SK-N-SH (cell line): ENCODE measurements around the gene SEMA3A. TPM values are rescaled to one million over a fixed set of nuclear protein-coding genes. Genes with fewer than 3 reads are reported as not detected.
A peak's percentile ranks its signal among the peaks of the same experiment; 100 is the strongest.

Experiments
- CTCF ChIA-PET: fragments of 300-600, 350-600 bp; formaldehyde crosslinking; extraction: SDS; loops from one replicate; lab custom pipeline; 2021; lab: Yijun Ruan, JAX
- POLR2A ChIA-PET: fragments of 350-600 bp; sonication (Branson Sonifier 250); formaldehyde crosslinking; extraction: SDS; loops from one replicate; lab custom pipeline; 2020; ENCODE audit warnings: antibody characterized with exemption, inconsistent platforms; lab: Yijun Ruan, JAX
- DNase-seq: peaks from one replicate; pipeline ENCODE4 v3.0.0; 2012
- H2AFZ ChIP-seq: fragments of 200-600 bp; sonication (generic); 2 replicates; pipeline ENCODE4 v1.8.1; 2016; ENCODE audit warnings: antibody characterized with exemption, mild to moderate bottlenecking, low read depth
- H3F3A ChIP-seq: fragments of 200-600 bp; sonication (generic); replicated peaks from 2 replicates; pipeline ENCODE3; 2016; ENCODE audit warnings: antibody characterized with exemption, mild to moderate bottlenecking; ENCODE audit not compliant: insufficient read depth
- H3K27ac ChIP-seq, 2 experiments: fragments of 200-500 bp in 1 of 2; fragments of 200-600 bp in 1 of 2; sonication (Bioruptor generic) in 1 of 2; sonication (generic), shearing (Covaris generic) in 1 of 2; 2 replicates each; pipeline versions ENCODE4 v1.5.1 to v1.6.1; 2014 to 2016; ENCODE audit warnings: low read depth in 2 of 2, inconsistent platforms in 1 of 2, low read length in 1 of 2, mild to moderate bottlenecking in 1 of 2, mixed read lengths in 1 of 2
- H3K27me3 ChIP-seq: fragments of 200-600 bp; sonication (generic), shearing (Covaris generic); 2 replicates; pipeline ENCODE4 v1.6.1; 2016; ENCODE audit warnings: mixed run types; ENCODE audit not compliant: insufficient read depth
- H3K36me3 ChIP-seq, 2 experiments: fragments of 200-500 bp in 1 of 2; fragments of 200-600 bp in 1 of 2; sonication (Bioruptor generic) in 1 of 2; sonication (generic) in 1 of 2; replicated peaks in 1 of 2; 2 replicates each; pipeline versions ENCODE3 to v1.5.1; 2014 to 2016; ENCODE audit warnings: low read length in 1 of 2, mild to moderate bottlenecking in 1 of 2; ENCODE audit not compliant: insufficient read depth in 2 of 2, control insufficient read depth in 1 of 2
- H3K4me1 ChIP-seq, 2 experiments: fragments of 200-500 bp in 1 of 2; fragments of 200-600 bp in 1 of 2; sonication (Bioruptor generic) in 1 of 2; sonication (generic), shearing (Covaris generic) in 1 of 2; 2 replicates each; pipeline versions ENCODE4 v1.5.1 to v1.6.1; 2014 to 2016; ENCODE audit warnings: low read depth in 1 of 2, low read length in 1 of 2, mixed run types in 1 of 2; ENCODE audit not compliant: insufficient read depth in 2 of 2, control insufficient read depth in 1 of 2
- H3K4me2 ChIP-seq: fragments of 200-600 bp; sonication (generic), shearing (Covaris generic); 2 replicates; pipeline ENCODE4 v1.6.1; 2017; ENCODE audit warnings: mixed run types
- H3K4me3 ChIP-seq, 2 experiments: fragments of 200-500 bp in 1 of 2; fragments of 200-600 bp in 1 of 2; sonication (Bioruptor generic) in 1 of 2; sonication (generic), shearing (Covaris generic) in 1 of 2; 2 replicates each; pipeline versions ENCODE4 v1.5.1 to v1.8.1; 2014 to 2016; ENCODE audit warnings: low read depth in 2 of 2, inconsistent platforms in 1 of 2, low read length in 1 of 2, mild to moderate bottlenecking in 1 of 2, mixed read lengths in 1 of 2, moderate library complexity in 1 of 2
- H3K79me2 ChIP-seq: fragments of 200-600 bp; sonication (generic); 2 replicates; pipeline ENCODE4 v1.8.1; 2017; ENCODE audit warnings: mild to moderate bottlenecking; ENCODE audit not compliant: insufficient read depth
- H3K9ac ChIP-seq: fragments of 200-600 bp; sonication (generic); 2 replicates; pipeline ENCODE4 v1.6.1; 2017; ENCODE audit warnings: mixed run types
- H3K9me2 ChIP-seq: fragments of 200-600 bp; sonication (generic); 2 replicates; pipeline ENCODE4 v1.6.1; 2017; ENCODE audit warnings: mixed run types
- H3K9me3 ChIP-seq: fragments of 200-600 bp; sonication (generic); 2 replicates; pipeline ENCODE4 v1.6.1; 2017; ENCODE audit warnings: mixed run types, mild to moderate bottlenecking, moderate library complexity
- H4K20me1 ChIP-seq: fragments of 200-600 bp; sonication (generic); 2 replicates; pipeline ENCODE4 v1.6.1; 2017; ENCODE audit warnings: mild to moderate bottlenecking, mixed run types; ENCODE audit not compliant: insufficient read depth
- ELF1 ChIP-seq: IDR thresholded peaks from 2 replicates; pipeline ENCODE4 v1.4.0; 2012
- EP300 ChIP-seq, 2 experiments: IDR thresholded peaks; 2 replicates each; pipeline versions ENCODE4 v1.4.0 to v1.6.1; 2012; ENCODE audit warnings: borderline replicate concordance in 1 of 2, low read depth in 1 of 2, low read length in 1 of 2
- EZH2phosphoT487 ChIP-seq: fragments of 200-600 bp; sonication (generic); IDR thresholded peaks from 2 replicates; pipeline ENCODE4 v1.6.1; 2017; ENCODE audit warnings: low read depth, mixed run types, mild to moderate bottlenecking, antibody characterized with exemption, moderate library complexity, borderline replicate concordance
- FOSL2 ChIP-seq: IDR thresholded peaks from 2 replicates; pipeline ENCODE4 v1.4.0; 2012; ENCODE audit warnings: low read depth, mild to moderate bottlenecking, moderate library complexity, borderline replicate concordance
- FOXJ3 ChIP-seq: sonication (generic); formaldehyde crosslinking; IDR thresholded peaks from 2 replicates; pipeline ENCODE4 v1.5.1; 2020; ENCODE audit warnings: mild to moderate bottlenecking, missing genetic modification reagents
- FOXM1 ChIP-seq: IDR thresholded peaks from 2 replicates; pipeline ENCODE4 v1.4.0; 2012; ENCODE audit warnings: low read depth, mild to moderate bottlenecking
- MAX ChIP-seq: IDR thresholded peaks from 2 replicates; pipeline ENCODE4 v1.4.0; 2012; ENCODE audit warnings: low read depth
- MEF2A ChIP-seq: IDR thresholded peaks from 2 replicates; pipeline ENCODE4 v1.4.0; 2012; ENCODE audit warnings: low read depth, borderline replicate concordance
- NRF1 ChIP-seq: IDR thresholded peaks from 2 replicates; pipeline ENCODE4 v1.6.1; 2012; ENCODE audit warnings: low read depth, mild to moderate bottlenecking, low read length
- PBX3 ChIP-seq: IDR thresholded peaks from 2 replicates; pipeline ENCODE4; 2012
- POLR2AphosphoS5 ChIP-seq: IDR thresholded peaks from 2 replicates; pipeline ENCODE4 v1.6.1; 2012; ENCODE audit warnings: low read depth, low read length
- RCOR1 ChIP-seq: fragments of 150-350 bp; IDR thresholded peaks from 2 replicates; pipeline ENCODE4 v1.6.1; 2017; ENCODE audit warnings: antibody characterized with exemption, low read length
- RFX5 ChIP-seq: IDR thresholded peaks from 2 replicates; pipeline ENCODE4 v1.6.1; 2012; ENCODE audit warnings: mild to moderate bottlenecking, improper control_type of control experiment, low read length
- RXRA ChIP-seq: IDR thresholded peaks from 2 replicates; pipeline ENCODE4 v1.4.0; 2012; ENCODE audit warnings: low read depth, mild to moderate bottlenecking, borderline replicate concordance
- SIN3A ChIP-seq: IDR thresholded peaks from 2 replicates; pipeline ENCODE4 v1.6.1; 2012; ENCODE audit warnings: low read depth, mild to moderate bottlenecking, low read length, moderate library complexity, borderline replicate concordance
- SMC3 ChIP-seq: IDR thresholded peaks from 2 replicates; pipeline ENCODE4 v1.6.1; 2012; ENCODE audit warnings: low read depth, low read length, improper control_type of control experiment
- TAF1 ChIP-seq: IDR thresholded peaks from 2 replicates; pipeline ENCODE4 v1.6.1; 2012; ENCODE audit warnings: low read depth, mild to moderate bottlenecking, low read length, moderate library complexity, borderline replicate concordance
- WGBS: methylation state at CpG from one replicate; pipeline ENCODE4 v1.1.6; 2017; ENCODE audit warnings: low lambda C conversion rate; 5-methylcytosine and 5-hydroxymethylcytosine counted together
- polyA plus RNA-seq, 3 experiments: library from polyadenylated mRNA; depleted of rRNA; stranded (reverse); fragments of >200 nt; gene quantifications; 2 replicates each; pipeline ENCODE4 v1.2.3, GENCODE V29; 2012
- TF ChIP-seq, protein P1 (sequence below): IDR thresholded peaks from 2 replicates; pipeline ENCODE4 v1.4.0; 2012; ENCODE audit warnings: low read depth, borderline replicate concordance

Gene SEMA3A
- polyA plus RNA-seq, 1 of the 3 experiments (the other 2 are of a cell fraction) = 15.9 TPM

- no peaks in the 10 kb centered on the region for H3K9me2 ChIP-seq
- H3K79me2 ChIP-seq = no peaks in the 10 kb centered on the region
- H3K4me2 ChIP-seq = peak overlapping the region; percentile 9; the same call in 1 of the 2 replicates
- ChIA-PET POLR2A (no interaction called here), CTCF (interaction anchor here (1.2 to 1.8 kb wide), 4 partner anchors 9 to 226 kb away, joined by 3 to 6 read pairs (median 3); no protein-coding TSS in a partner anchor)
- no peak overlapping the region for H3K9ac ChIP-seq
- no peaks in the 10 kb centered on the region for H3F3A ChIP-seq
- TF ChIP-seq TAF1 (no peak), PBX3 (no peak), SIN3A (no peak), FOXM1 (no peak), RFX5 (no peak), EP300 (IDR thresholded peaks at IDR 0.05; ENCODE audit: borderline replicate concordance in 1 of 2, low read depth in 1 of 2, low read length in 1 of 2) (no peak), RXRA (no peak), NRF1 (no peak), SMC3 (no peak)
- no peaks in the 10 kb centered on the region for H3K36me3 ChIP-seq
- peaks cover 2 to 17% of the 10 kb centered on the region in 2 experiments; a peak in 2 of 4 replicates for H3K4me1 ChIP-seq
- no peaks in the 10 kb centered on the region for H4K20me1 ChIP-seq
- H3K4me3 ChIP-seq = no peak overlapping the region
- H3K27me3 ChIP-seq = no peaks in the 10 kb centered on the region
- no peaks in the 10 kb centered on the region for H3K9me3 ChIP-seq
- DNase-seq = no peak
- peak overlapping the region; percentile 4; the same call in 1 of the 2 replicates for H2AFZ ChIP-seq
- H3K27ac ChIP-seq = no peak overlapping the region
Measured at GRCh38 chr7:84162125-84162524, 32.5 kb downstream of the SEMA3A start.

GRCh38 chr7:84161398-84161797 is 33.2 kb downstream of the SEMA3A start:
- no peaks in the 10 kb centered on the region for H3K79me2 ChIP-seq
- H3F3A ChIP-seq = no peaks in the 10 kb centered on the region
- no peak overlapping the region for H2AFZ ChIP-seq
- no peaks in the 10 kb centered on the region for H3K9me2 ChIP-seq
- peaks cover 2 to 21% of the 10 kb centered on the region in 2 experiments; a peak in 2 of 4 replicates for H3K4me1 ChIP-seq
- no peaks in the 10 kb centered on the region for H3K36me3 ChIP-seq
- no peak overlapping the region for H3K4me3 ChIP-seq
- ChIA-PET POLR2A (no interaction called here), CTCF (interaction anchor here (1.2 to 1.6 kb wide), 2 partner anchors 11 to 27 kb away, joined by 3 read pairs; no protein-coding TSS in a partner anchor)
- no peak for TF ChIP-seq ELF1
- no peak for TF ChIP-seq MAX
- TF ChIP-seq RXRA = no peak
- TF ChIP-seq FOSL2 = no peak
- no peak for TF ChIP-seq POLR2AphosphoS5
- TF ChIP-seq SIN3A = no peak
- TF ChIP-seq FOXM1 = no peak
- TF ChIP-seq, protein P1, sequence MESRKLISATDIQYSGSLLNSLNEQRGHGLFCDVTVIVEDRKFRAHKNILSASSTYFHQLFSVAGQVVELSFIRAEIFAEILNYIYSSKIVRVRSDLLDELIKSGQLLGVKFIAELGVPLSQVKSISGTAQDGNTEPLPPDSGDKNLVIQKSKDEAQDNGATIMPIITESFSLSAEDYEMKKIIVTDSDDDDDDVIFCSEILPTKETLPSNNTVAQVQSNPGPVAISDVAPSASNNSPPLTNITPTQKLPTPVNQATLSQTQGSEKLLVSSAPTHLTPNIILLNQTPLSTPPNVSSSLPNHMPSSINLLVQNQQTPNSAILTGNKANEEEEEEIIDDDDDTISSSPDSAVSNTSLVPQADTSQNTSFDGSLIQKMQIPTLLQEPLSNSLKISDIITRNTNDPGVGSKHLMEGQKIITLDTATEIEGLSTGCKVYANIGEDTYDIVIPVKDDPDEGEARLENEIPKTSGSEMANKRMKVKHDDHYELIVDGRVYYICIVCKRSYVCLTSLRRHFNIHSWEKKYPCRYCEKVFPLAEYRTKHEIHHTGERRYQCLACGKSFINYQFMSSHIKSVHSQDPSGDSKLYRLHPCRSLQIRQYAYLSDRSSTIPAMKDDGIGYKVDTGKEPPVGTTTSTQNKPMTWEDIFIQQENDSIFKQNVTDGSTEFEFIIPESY = no peak
- TF ChIP-seq FOXJ3 (CRISPR knock-in tag) = no peak
- no peak for TF ChIP-seq NRF1
- no peak for TF ChIP-seq TAF1
- no peak for TF ChIP-seq MEF2A
- no peak for TF ChIP-seq SMC3
- no peak for TF ChIP-seq EZH2phosphoT487
- no peak for TF ChIP-seq RCOR1
- 94% methylated on average over 1 of the region's 1 CpG for WGBS
- no peaks in the 10 kb centered on the region for H3K9me3 ChIP-seq
- DNase-seq = no peak
- H4K20me1 ChIP-seq = no peaks in the 10 kb centered on the region
- H3K4me2 ChIP-seq = no peak overlapping the region
- no peak overlapping the region for H3K27ac ChIP-seq
- no peaks in the 10 kb centered on the region for H3K27me3 ChIP-seq
- H3K9ac ChIP-seq = no peak overlapping the region
